Measurements from ENCODE around the gene SARDH.

- no peak for TF ChIP-seq ELF4 (IDR thresholded peaks at IDR 0.05)
- no peak for TF ChIP-seq L3MBTL2 (conservative IDR thresholded peaks at IDR 0.05)
- no peak for TF ChIP-seq CTBP1 (IDR thresholded peaks at IDR 0.05; ENCODE audit: borderline replicate concordance)
Observed at GRCh38 chr9:133735415-133735775, 2.8 kb downstream of the SARDH start.

All from HEK293T (cell line).